HepG2 (cell line): ENCODE measurements around the gene HNRNPA0. TPM values are rescaled to one million over a fixed set of nuclear protein-coding genes. Genes with fewer than 3 reads are reported as not detected.

Experiments used
- ETV5 ChIP-seq: IDR thresholded peaks from 2 replicates; pipeline ENCODE4 v1.6.1; 2018; ENCODE audit warnings: missing biosample characterization, missing genetic modification reagents, inconsistent platforms, borderline replicate concordance
- NAIF1 ChIP-seq: sonication (generic); formaldehyde crosslinking; IDR thresholded peaks from 2 replicates; pipeline ENCODE4 v1.5.0; 2020; ENCODE audit warnings: mild to moderate bottlenecking, missing genetic modification reagents, borderline replicate concordance
- SCMH1 ChIP-seq: sonication (generic); formaldehyde crosslinking; IDR thresholded peaks from 2 replicates; pipeline ENCODE4 v1.9.0; 2021; ENCODE audit warnings: missing genetic modification reagents, mild to moderate bottlenecking, borderline replicate concordance
- SIN3B ChIP-seq: fragments of 150-350 bp; IDR thresholded peaks from 2 replicates; pipeline ENCODE4 v1.6.1; 2014; ENCODE audit warnings: low read length
- STAT6 ChIP-seq: sonication (generic); formaldehyde crosslinking; IDR thresholded peaks from 2 replicates; pipeline ENCODE4 v1.4.0; 2020; ENCODE audit warnings: missing genetic modification reagents, mild to moderate bottlenecking, borderline replicate concordance
- TBP ChIP-seq: sonication (generic); formaldehyde crosslinking; IDR thresholded peaks from 2 replicates; pipeline ENCODE4 v1.5.0; 2020; ENCODE audit warnings: missing genetic modification reagents
- U2AF1 ChIP-seq: fragments of 200-400 bp; formaldehyde crosslinking; optimal IDR thresholded peaks from 2 replicates; pipeline ENCODE3; 2017; ENCODE audit warnings: mild to moderate bottlenecking, low read depth, low read length
- ZNF180 ChIP-seq: sonication (generic); formaldehyde crosslinking; IDR thresholded peaks from 2 replicates; pipeline ENCODE4 v1.4.0; 2020; ENCODE audit warnings: low read depth, missing genetic modification reagents, borderline replicate concordance
- ZNF335 ChIP-seq: sonication (generic); formaldehyde crosslinking; IDR thresholded peaks from 2 replicates; pipeline ENCODE4 v1.4.0; 2020; ENCODE audit warnings: missing genetic modification reagents
- ZNF446 ChIP-seq: sonication (generic); formaldehyde crosslinking; IDR thresholded peaks from 2 replicates; pipeline ENCODE4 v1.5.0; 2020; ENCODE audit warnings: mild to moderate bottlenecking, missing genetic modification reagents
- ZNF549 ChIP-seq: sonication (generic); formaldehyde crosslinking; IDR thresholded peaks from 2 replicates; pipeline ENCODE4 v1.5.0; 2020; ENCODE audit warnings: missing genetic modification reagents
- ZNF598 ChIP-seq: sonication (generic); formaldehyde crosslinking; IDR thresholded peaks from 2 replicates; pipeline ENCODE4 v1.5.1; 2020; ENCODE audit warnings: mild to moderate bottlenecking, missing genetic modification reagents, borderline replicate concordance
- ZNF646 ChIP-seq: sonication (generic); formaldehyde crosslinking; IDR thresholded peaks from 2 replicates; pipeline ENCODE4 v1.9.0; 2021; ENCODE audit warnings: mild to moderate bottlenecking, missing genetic modification reagents
- ZNF883 ChIP-seq: sonication (generic); formaldehyde crosslinking; IDR thresholded peaks from 2 replicates; pipeline ENCODE4 v1.5.1; 2020; ENCODE audit warnings: mild to moderate bottlenecking, missing genetic modification reagents; ENCODE audit errors: not compliant biosample characterization
- polyA plus RNA-seq, 8 experiments: library from polyadenylated mRNA; depleted of rRNA in 3 of 8; stranded (reverse) in 7 of 8; unstranded in 1 of 8; fragments of >200 nt; fragmentation: Illumina TruSeq in 4 of 8; extraction: Trizol in 4 of 8; gene quantifications; 2 replicates each; pipeline versions ENCODE4 v1.2.1 to v1.2.3, GENCODE V29; 2011 to 2016; ENCODE audit warnings: low read depth in 4 of 8, missing spikeins in 1 of 8, mixed read lengths in 1 of 8; ENCODE audit not compliant: insufficient read depth in 1 of 8
- total RNA-seq, 5 experiments: library from RNA; depleted of rRNA; stranded (reverse); fragments of >200 nt; fragmentation: Illumina TruSeq; extraction: Trizol; gene quantifications; 2 replicates each; pipeline ENCODE4 v1.2.3, GENCODE V29; 2016; ENCODE audit warnings: low read depth in 1 of 5
- TF ChIP-seq, protein P1 (sequence below): IDR thresholded peaks from 2 replicates; pipeline ENCODE4 v1.6.1; 2012; ENCODE audit warnings: inconsistent platforms
- TF ChIP-seq, protein P2 (sequence below): sonication (generic); formaldehyde crosslinking; IDR thresholded peaks from 2 replicates; pipeline ENCODE4 v1.4.0; 2020; ENCODE audit warnings: mild to moderate bottlenecking, missing genetic modification reagents

The HNRNPA0 gene
- total and polyA plus RNA-seq, 2 of the 13 experiments (the other 11 are each of a cell fraction or from before 2014, with no cell fraction given), result 9.0 to 12.9 TPM

- TF ChIP-seq ZNF646 (CRISPR knock-in tag) (no peak), ETV5 (CRISPR knock-in tag) (peak; percentile 56), U2AF1 (peak; percentile 84), STAT6 (CRISPR knock-in tag) (0 out of 2 replicates have a peak, but pooled peaks have one; percentile 39), ZNF446 (peak; percentile 83), ZNF883 (CRISPR knock-in tag) (peak; percentile 36), ZNF549 (no peak), NAIF1 (peak; percentile 9; the same call in 1 of the 2 replicates), SCMH1 (CRISPR knock-in tag) (no peak), ZNF598 (CRISPR knock-in tag) (no peak), SIN3B (peak; percentile 60; the same call in 1 of the 2 replicates), ZNF180 (0 out of 2 replicates have a peak, but pooled peaks have one; percentile 64), ZNF335 (0 out of 2 replicates have a peak, but pooled peaks have one; percentile 22), TBP (CRISPR knock-in tag) (no peak)
- TF ChIP-seq, protein P1, sequence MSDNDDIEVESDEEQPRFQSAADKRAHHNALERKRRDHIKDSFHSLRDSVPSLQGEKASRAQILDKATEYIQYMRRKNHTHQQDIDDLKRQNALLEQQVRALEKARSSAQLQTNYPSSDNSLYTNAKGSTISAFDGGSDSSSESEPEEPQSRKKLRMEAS, result peak; percentile 81; the same call in 1 of the 2 replicates
- TF ChIP-seq, protein P2, sequence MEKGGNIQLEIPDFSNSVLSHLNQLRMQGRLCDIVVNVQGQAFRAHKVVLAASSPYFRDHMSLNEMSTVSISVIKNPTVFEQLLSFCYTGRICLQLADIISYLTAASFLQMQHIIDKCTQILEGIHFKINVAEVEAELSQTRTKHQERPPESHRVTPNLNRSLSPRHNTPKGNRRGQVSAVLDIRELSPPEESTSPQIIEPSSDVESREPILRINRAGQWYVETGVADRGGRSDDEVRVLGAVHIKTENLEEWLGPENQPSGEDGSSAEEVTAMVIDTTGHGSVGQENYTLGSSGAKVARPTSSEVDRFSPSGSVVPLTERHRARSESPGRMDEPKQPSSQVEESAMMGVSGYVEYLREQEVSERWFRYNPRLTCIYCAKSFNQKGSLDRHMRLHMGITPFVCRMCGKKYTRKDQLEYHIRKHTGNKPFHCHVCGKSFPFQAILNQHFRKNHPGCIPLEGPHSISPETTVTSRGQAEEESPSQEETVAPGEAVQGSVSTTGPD (CRISPR knock-in tag), result no peak; the same call in 1 of the 2 replicates
These were observed at the start of gene HNRNPA0 (continued) for GRCh38 chr5:137754188-137754960.
